Measurements from ENCODE around the gene NEK11. TPM values are rescaled to one million over a fixed set of nuclear protein-coding genes. Genes with fewer than 3 reads are reported as not detected.

NEK11 gene
- total RNA-seq, 1 donor from 2014 or later = 9.6 TPM

GRCh38 chr3:131050001-131050400 lies 23.3 kb downstream of the NEK11 start:
- H3K4me3 Mint-ChIP-seq (ENCODE audit: unreplicated experiment) = no peak overlapping the region
- H3K4me1 Mint-ChIP-seq (ENCODE audit: unreplicated experiment) = peaks cover 9% of the 10 kb centered on the region
- H3K27ac Mint-ChIP-seq (ENCODE audit: unreplicated experiment) = no peak overlapping the region

DNA sequence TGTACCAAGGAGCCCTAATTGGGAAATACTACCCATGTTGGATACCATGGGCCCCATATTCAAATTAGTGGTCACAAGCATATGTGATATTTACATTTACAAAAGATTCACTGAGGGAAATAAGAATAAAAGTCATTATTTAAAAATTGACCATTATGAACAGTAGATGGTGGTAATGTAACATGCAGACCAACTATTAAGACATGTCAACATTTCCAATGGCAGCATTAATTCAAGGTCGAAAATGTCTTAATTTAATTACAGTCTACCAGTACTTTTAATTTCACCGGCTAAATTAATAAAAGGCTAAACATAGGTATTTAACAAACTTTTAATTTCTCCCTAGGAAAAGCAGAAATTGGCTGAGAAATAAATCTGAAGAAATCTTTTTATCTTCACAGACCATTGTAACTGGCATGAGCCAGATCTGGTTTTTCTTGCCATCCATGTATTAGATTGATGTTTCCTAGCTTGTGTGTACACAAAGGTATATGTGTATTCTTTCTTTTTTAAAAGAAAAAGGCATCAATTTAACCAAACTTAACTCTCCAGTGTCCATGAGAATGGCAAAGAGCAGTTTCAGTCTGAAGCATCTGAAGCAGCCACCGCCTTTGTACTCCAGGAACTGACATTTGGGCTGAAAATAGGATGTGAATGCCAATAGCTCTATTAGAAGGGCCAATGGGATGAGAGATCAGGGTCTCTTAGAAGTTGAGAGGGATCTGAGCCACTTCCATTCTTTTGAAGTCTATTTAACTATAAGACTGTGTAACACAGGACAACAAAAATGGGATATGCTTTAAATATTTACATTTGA lies 26.6 kb downstream of the NEK11 start:
- TF ChIP-seq, protein P1, sequence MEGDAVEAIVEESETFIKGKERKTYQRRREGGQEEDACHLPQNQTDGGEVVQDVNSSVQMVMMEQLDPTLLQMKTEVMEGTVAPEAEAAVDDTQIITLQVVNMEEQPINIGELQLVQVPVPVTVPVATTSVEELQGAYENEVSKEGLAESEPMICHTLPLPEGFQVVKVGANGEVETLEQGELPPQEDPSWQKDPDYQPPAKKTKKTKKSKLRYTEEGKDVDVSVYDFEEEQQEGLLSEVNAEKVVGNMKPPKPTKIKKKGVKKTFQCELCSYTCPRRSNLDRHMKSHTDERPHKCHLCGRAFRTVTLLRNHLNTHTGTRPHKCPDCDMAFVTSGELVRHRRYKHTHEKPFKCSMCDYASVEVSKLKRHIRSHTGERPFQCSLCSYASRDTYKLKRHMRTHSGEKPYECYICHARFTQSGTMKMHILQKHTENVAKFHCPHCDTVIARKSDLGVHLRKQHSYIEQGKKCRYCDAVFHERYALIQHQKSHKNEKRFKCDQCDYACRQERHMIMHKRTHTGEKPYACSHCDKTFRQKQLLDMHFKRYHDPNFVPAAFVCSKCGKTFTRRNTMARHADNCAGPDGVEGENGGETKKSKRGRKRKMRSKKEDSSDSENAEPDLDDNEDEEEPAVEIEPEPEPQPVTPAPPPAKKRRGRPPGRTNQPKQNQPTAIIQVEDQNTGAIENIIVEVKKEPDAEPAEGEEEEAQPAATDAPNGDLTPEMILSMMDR (IDR thresholded peaks at IDR 0.05; ENCODE audit: unreplicated experiment) = no peak
- H3K4me3 Mint-ChIP-seq (ENCODE audit: unreplicated experiment) = no peak overlapping the region
- H3K27me3 Mint-ChIP-seq (ENCODE audit: unreplicated experiment) = no peaks in the 10 kb centered on the region
- H3K27ac Mint-ChIP-seq (ENCODE audit: unreplicated experiment) = no peak overlapping the region
- H3K9me3 Mint-ChIP-seq (ENCODE audit: unreplicated experiment) = no peaks in the 10 kb centered on the region
- peaks cover 4% of the 10 kb centered on the region for H3K4me1 Mint-ChIP-seq (ENCODE audit: unreplicated experiment)
- no peaks in the 10 kb centered on the region for H3K36me3 Mint-ChIP-seq (ENCODE audit: low read depth, unreplicated experiment)
- DNase-seq (ENCODE audit: low spot score) = no peak

More at GRCh38 chr3:131050001-131050400, 23.3 kb downstream of the NEK11 start:
- Mint-ChIP-seq H3K9me3 (ENCODE audit: unreplicated experiment) (no peaks in the 10 kb centered on the region), H3K36me3 (ENCODE audit: low read depth, unreplicated experiment) (peaks cover 9% of the 10 kb centered on the region), H3K27me3 (ENCODE audit: unreplicated experiment) (no peaks in the 10 kb centered on the region)
- TF ChIP-seq, protein P1 (IDR thresholded peaks at IDR 0.05; ENCODE audit: unreplicated experiment) = no peak
- DNase-seq (ENCODE audit: low spot score) = no peak

- no peaks in the 10 kb centered on the region for H3K9me3 Mint-ChIP-seq (ENCODE audit: unreplicated experiment)
- H3K4me1 Mint-ChIP-seq (ENCODE audit: unreplicated experiment) = peaks cover 8% of the 10 kb centered on the region
- H3K4me3 Mint-ChIP-seq (ENCODE audit: unreplicated experiment) = no peak overlapping the region
- TF ChIP-seq, protein P1 (IDR thresholded peaks at IDR 0.05; ENCODE audit: unreplicated experiment) = no peak
- no peak for DNase-seq (ENCODE audit: low spot score)
- H3K36me3 Mint-ChIP-seq (ENCODE audit: low read depth, unreplicated experiment) = no peaks in the 10 kb centered on the region
- H3K27ac Mint-ChIP-seq (ENCODE audit: unreplicated experiment) = no peak overlapping the region
- H3K27me3 Mint-ChIP-seq (ENCODE audit: unreplicated experiment) = no peaks in the 10 kb centered on the region
Observed at GRCh38 chr3:131067983-131068382, 41.3 kb downstream of the NEK11 start.

- TF ChIP-seq, protein P1 (IDR thresholded peaks at IDR 0.05; ENCODE audit: unreplicated experiment) = no peak
- no peak overlapping the region for H3K4me3 Mint-ChIP-seq (ENCODE audit: unreplicated experiment)
- no peak overlapping the region for H3K27ac Mint-ChIP-seq (ENCODE audit: unreplicated experiment)
- H3K36me3 Mint-ChIP-seq (ENCODE audit: low read depth, unreplicated experiment) = no peaks in the 10 kb centered on the region
- DNase-seq (ENCODE audit: low spot score) = no peak
- H3K4me1 Mint-ChIP-seq (ENCODE audit: unreplicated experiment) = peaks cover 18% of the 10 kb centered on the region
- no peaks in the 10 kb centered on the region for H3K27me3 Mint-ChIP-seq (ENCODE audit: unreplicated experiment)
- H3K9me3 Mint-ChIP-seq (ENCODE audit: unreplicated experiment) = no peaks in the 10 kb centered on the region
Observed at GRCh38 chr3:131072099-131072559, 45.5 kb downstream of the NEK11 start.

DNA sequence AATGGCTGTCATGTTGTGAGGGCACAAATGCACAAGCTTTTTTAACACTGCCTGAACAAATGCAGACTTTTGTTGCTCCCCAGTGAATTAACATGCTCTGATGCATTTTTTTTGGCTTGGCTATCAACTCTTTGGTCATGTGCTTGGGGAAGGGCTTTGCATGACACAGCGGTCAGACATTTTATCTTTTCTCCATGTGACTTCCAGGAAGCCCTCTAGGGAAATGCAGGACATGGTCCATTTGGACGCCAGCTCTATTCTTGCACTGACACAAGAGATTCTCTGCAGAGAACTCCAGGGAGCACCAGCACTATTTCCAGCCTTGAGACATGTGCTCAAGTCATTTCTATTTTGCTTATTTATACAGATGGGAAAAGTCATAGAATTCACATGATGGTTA lies 46.2 kb downstream of the NEK11 start:
- TF ChIP-seq, protein P1 (IDR thresholded peaks at IDR 0.05; ENCODE audit: unreplicated experiment) = no peak
- H3K27ac Mint-ChIP-seq (ENCODE audit: unreplicated experiment) = no peak overlapping the region
- H3K4me3 Mint-ChIP-seq (ENCODE audit: unreplicated experiment) = no peak overlapping the region
- no peak for DNase-seq (ENCODE audit: low spot score)
- H3K4me1 Mint-ChIP-seq (ENCODE audit: unreplicated experiment) = peaks cover 18% of the 10 kb centered on the region
- H3K9me3 Mint-ChIP-seq (ENCODE audit: unreplicated experiment) = no peaks in the 10 kb centered on the region
- no peaks in the 10 kb centered on the region for H3K36me3 Mint-ChIP-seq (ENCODE audit: low read depth, unreplicated experiment)
- H3K27me3 Mint-ChIP-seq (ENCODE audit: unreplicated experiment) = no peaks in the 10 kb centered on the region

All from endothelial cell (in vitro differentiated cells).